ENCODE data around the gene MACC1. TPM values are rescaled to one million over a fixed set of nuclear protein-coding genes. Genes with fewer than 3 reads are reported as not detected.
A peak's percentile ranks its signal among the peaks of the same experiment; 100 is the strongest.

MACC1 gene
- total and polyA plus RNA-seq, 2 donors (not counting 1 experiment from before 2014, with no cell fraction given): 0.92 to 6.2 TPM

- TF ChIP-seq EZH2 (IDR thresholded peaks at IDR 0.05; ENCODE audit: borderline replicate concordance, insufficient read depth, low read depth, low read length, poor library complexity, severe bottlenecking) (no peak), CTCF (IDR thresholded peaks at IDR 0.05) (no peak)
- Histone ChIP-seq H3K27me3 (replicated peaks in 1 of 4; ENCODE audit: control extremely low read depth in 1 of 4, control insufficient read depth in 3 of 4, insufficient read depth in 4 of 4, low read length in 3 of 4) (no peaks in the 10 kb centered on the region), H3K9me3 (ENCODE audit: control extremely low read depth in 1 of 3, control insufficient read depth in 2 of 3, insufficient read depth in 1 of 3, low read length in 2 of 3) (no peaks in the 10 kb centered on the region), H3K79me2 (ENCODE audit: control insufficient read depth, insufficient read depth, low read length) (no peaks in the 10 kb centered on the region), H3K4me2 (replicated peaks; ENCODE audit: low read depth, low read length, poor library complexity, severe bottlenecking) (peak overlapping the region; percentile 4), H3K4me1 (ENCODE audit: control insufficient read depth in 2 of 2, insufficient read depth in 2 of 2, low read length in 2 of 2) (peaks cover 16 to 18% of the 10 kb centered on the region in 2 donors), H2AFZ (ENCODE audit: insufficient read depth, low read depth, low read length, poor library complexity, severe bottlenecking) (peak overlapping the region; percentile 19), H3K27ac (ENCODE audit: low read length in 2 of 2) (no peak overlapping the region), H3K36me3 (replicated peaks in 1 of 2; ENCODE audit: control extremely low read depth in 1 of 2, control insufficient read depth in 1 of 2, extremely low read depth in 1 of 2, insufficient read depth in 2 of 2, low read length in 1 of 2) (no peaks in the 10 kb centered on the region), H3K4me3 (ENCODE audit: control extremely low read depth in 1 of 5, extremely low read depth in 1 of 5, insufficient read depth in 1 of 5, low read depth in 2 of 5, low read length in 4 of 5) (no peak overlapping the region), H4K20me1 (ENCODE audit: control insufficient read depth, insufficient read depth, low read length, poor library complexity, severe bottlenecking) (no peaks in the 10 kb centered on the region), H3K9ac (ENCODE audit: low read length) (no peak overlapping the region)
- ATAC-seq (ENCODE audit: low read depth) (no peak), DNase-seq (no peak)
- ChIA-PET CTCF (interaction anchor here (1.0 kb wide), 1 partner anchor 32 kb away, joined by 3 read pairs; no protein-coding TSS in a partner anchor), POLR2A (no interaction called here)
- Mint-ChIP-seq H3K4me3 (peak overlapping the region; percentile 23), H3K9me3 (ENCODE audit: insufficient read depth) (peaks cover 2% of the 10 kb centered on the region), H3K27ac (peak overlapping the region; percentile 54), H3K27me3 (no peaks in the 10 kb centered on the region), H3K4me1 (peaks cover 43% of the 10 kb centered on the region)
- WGBS (ENCODE audit: insufficient coverage): 80% methylated on average over 5 of the region's 9 CpGs
- intact Hi-C loops (cut with micrococcal nuclease): no loop called here
Measured at GRCh38 chr7:20240080-20240926, 23.1 kb upstream of the MACC1 start.
